ENCODE data around the gene MCM3AP. TPM values are rescaled to one million over a fixed set of nuclear protein-coding genes. Genes with fewer than 3 reads are reported as not detected.

Gene MCM3AP
- total RNA-seq, 1 donor from 2014 or later: 81.7 TPM

DNA sequence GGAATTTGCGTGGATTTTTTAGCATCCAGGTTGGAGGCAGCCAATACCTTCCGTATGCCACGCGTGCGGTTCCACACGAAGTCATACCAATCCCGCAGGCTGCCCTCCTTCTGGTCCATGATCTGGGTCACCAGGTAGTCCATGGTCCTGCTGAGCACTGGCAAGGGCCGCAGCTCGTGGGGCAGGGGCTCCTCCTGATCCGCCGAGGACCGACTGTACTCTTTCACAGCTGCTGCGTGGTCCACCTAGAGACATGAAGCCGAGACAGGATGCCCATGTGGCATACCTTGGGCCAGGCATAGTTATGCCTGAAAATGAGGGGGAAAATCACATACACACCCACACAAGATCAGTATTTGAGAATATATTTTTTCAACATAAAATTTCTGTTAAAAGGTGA lies 12.1 kb downstream of the MCM3AP start:
- no peak for DNase-seq (ENCODE audit: low read depth)

- peak; percentile 97 for DNase-seq (ENCODE audit: low read depth)
These were observed 15.9 kb downstream of the MCM3AP start for GRCh38 chr21:46269466-46269865.

- no peak for DNase-seq (ENCODE audit: low read depth)
These were observed 17.0 kb downstream of the MCM3AP start for GRCh38 chr21:46268371-46268770.

- DNase-seq (ENCODE audit: low read depth): no peak
These were observed 18.5 kb downstream of the MCM3AP start for GRCh38 chr21:46266946-46267345.

GRCh38 chr21:46265736-46266525 lies 19.5 kb downstream of the MCM3AP start:
- DNase-seq (ENCODE audit: low read depth): no peak

DNA sequence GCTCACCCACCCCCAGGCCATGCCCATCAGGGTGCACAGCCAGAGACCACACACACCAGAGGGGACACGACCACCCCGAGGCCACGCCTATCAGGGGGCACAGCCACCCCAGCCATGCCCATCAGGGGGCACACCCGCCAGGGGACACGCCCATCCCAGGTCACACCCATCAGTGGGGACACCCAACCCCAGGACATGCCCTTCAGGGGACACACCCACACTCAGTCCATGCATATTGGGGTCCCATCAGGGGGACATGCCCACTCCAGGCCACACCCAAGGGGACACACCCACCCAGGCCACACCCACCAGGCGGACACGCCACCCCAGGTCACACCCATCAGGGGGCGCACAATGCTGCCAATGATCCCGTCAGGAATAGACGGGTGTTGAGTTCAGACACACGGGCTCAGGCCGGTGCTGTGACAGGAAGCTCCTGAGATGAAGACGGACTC lies 20.7 kb downstream of the MCM3AP start:
- DNase-seq (ENCODE audit: low read depth): no peak

DNA sequence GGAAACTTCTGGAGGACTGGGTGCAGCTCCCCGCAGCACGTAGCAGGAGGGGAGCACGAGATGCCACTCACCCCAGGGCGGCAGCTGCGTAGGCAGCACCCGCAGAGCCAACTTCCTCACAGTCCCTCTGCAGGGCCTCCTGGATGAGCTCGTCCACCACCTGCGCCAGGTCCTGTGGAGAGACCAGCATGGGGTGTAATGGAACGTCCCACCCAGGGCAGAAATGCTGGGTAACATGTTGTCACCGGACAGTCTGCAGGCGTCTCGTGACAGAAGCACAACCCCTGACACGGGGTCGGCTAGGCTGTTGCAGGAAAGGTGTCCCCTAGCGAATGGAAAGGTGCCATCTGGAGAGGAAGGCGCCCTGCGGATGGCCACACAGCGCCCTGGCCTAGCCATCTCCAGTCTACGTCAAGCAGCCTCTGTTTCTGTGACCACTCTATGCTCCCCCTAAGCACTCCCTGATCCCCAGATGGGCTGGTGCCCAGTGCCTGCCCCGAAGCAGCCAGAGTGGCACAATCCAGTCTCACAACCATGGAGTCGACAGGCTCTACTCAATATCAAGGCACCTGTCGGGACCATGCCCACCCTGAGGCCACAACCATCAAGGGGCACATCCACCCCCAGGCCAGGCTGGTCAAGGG lies 21.2 kb downstream of the MCM3AP start:
- DNase-seq (ENCODE audit: low read depth): no peak

GRCh38 chr21:46256501-46256994 lies 28.9 kb downstream of the MCM3AP start:
- no peak for DNase-seq (ENCODE audit: low read depth)

GRCh38 chr21:46255758-46256337 lies 29.6 kb downstream of the MCM3AP start:
- DNase-seq (ENCODE audit: low read depth): no peak

GRCh38 chr21:46255166-46255565 lies 30.2 kb downstream of the MCM3AP start:
- DNase-seq (ENCODE audit: low read depth): no peak

DNA sequence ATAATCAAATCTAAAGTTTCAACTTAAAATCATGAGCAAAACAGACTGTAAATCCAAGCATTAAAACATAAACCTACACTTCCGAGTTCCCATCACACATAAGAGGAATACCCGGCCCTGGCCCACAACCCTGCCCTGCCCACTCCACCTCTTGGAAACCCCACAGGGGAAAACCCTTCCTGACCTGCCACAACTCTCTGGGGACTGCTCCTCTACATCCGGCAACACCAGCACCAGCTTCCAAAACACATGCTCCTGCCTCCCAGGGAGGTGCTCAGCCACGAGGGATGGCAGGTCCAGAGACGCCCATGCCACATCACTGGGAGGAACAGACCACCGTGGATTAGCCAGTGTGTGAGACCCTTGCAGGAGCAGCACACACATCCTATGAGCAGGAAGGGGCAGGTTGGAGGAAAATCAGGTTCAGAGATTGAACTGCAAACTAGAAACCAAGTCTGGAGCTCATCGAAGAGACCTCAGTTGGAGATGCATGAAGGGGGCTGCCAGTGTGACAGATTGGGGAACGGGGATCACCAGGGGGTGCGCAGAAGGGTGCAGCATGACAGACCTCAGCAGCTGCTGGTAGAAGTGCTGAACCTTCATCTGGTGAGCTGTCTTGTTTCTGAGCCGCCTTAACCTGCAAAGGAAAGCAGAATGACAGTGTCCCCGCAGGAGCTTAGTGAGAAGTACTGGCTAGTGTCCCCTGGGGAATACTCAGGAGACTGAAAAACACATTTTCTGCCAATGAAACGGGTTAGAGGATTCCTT lies 31.0 kb downstream of the MCM3AP start:
- no peak for DNase-seq (ENCODE audit: low read depth)

- no peak for DNase-seq (ENCODE audit: low read depth)
These were observed 31.7 kb downstream of the MCM3AP start for GRCh38 chr21:46253610-46254124.

- DNase-seq (ENCODE audit: low read depth): no peak
These were observed 32.6 kb downstream of the MCM3AP start for GRCh38 chr21:46252840-46253239.

- DNase-seq (ENCODE audit: low read depth): no peak
These were observed 35.2 kb downstream of the MCM3AP start for GRCh38 chr21:46250146-46250725.

GRCh38 chr21:46248827-46249226 lies 36.6 kb downstream of the MCM3AP start:
- DNase-seq (ENCODE audit: low read depth): no peak

DNA sequence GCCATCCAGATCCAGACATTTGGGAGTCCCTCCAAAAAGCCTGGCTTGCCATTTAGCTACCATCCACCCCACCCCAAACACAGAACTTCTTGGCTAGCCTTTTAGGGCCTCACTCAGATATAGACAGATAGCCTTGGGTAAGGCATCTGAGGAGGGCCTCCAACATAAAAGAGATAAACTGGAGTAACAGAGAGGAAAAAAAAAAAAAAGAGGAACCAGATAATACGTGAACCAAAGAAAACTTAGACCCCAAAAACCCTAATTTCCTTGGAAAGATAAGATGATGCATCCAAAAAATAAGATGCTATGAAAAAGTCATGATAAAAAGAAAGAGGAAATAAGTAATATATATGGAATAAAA lies 37.0 kb downstream of the MCM3AP start:
- no peak for DNase-seq (ENCODE audit: low read depth)

DNA sequence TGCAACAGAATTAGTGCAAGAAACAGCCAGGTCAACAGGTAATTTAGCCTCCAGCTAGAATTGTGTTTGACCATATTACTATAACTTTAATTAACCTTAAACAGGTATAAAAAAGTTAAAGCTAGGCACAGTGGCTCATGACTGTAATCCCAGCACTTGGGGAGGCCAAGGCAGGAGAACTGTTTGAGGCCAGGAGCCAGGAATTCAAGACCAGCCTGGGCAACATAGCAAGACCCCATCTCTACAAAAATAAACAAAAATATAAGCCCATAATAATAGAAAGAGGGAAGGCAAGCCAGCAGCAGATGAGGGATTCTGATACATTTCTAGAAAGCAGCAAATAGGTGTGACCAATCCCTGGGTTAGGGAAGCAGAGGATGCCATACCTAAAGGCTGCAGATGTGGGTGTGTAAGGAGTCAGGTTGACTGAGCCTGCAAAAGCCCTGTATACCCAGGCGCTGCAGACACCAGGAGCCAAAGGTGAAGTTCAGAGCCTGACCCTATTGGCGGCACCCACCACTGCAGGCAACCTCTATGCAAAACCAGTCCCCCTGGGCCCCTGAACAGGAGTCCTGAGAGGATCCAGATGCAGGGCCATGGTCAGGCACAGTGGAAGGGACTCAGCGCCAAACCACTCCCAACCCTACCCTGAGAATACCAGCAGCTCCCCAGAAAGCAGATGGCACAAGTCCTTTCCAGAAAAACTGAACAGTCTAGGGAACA lies 37.6 kb downstream of the MCM3AP start:
- no peak for DNase-seq (ENCODE audit: low read depth)

DNA sequence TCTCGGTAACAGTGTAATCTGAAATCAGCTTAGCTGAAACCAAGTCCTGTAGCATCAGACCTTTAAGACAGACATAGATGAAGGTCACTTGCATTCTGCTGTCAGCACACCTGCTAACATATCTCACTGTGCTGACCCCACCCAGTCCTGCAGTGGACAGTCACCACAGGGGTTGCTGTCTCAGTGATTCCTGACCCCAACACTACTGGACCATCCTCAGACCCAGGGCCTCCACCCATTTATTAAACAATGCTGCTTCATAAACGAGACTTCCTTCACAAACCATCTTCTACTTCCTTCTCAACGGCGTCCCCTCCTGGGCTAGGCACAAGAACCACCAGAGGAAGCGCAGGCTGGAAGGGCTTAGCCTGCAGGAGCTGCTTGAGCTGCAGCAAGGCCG lies 39.1 kb downstream of the MCM3AP start:
- DNase-seq (ENCODE audit: low read depth): no peak

GRCh38 chr21:46245213-46245915 lies 40.0 kb downstream of the MCM3AP start:
- DNase-seq (ENCODE audit: low read depth): no peak

DNA sequence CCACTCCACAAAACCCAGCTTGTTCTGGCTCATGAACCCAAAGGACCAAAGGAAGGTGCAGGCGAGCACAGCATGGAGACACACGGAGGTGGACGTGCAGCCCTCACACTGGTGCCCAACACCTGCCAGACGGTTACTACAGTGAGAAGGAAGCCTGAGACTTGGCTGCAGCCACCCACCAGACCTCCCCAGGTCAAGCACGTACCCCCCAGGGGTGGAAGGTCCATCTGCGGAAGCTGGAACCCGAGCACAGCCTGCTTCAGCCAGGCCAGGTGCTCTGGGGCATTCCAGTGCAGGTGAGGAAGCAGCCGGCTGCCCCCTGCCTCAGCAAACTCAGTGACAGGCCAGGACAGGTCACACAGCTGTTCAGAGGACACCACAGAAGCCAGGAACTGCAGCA lies 40.8 kb downstream of the MCM3AP start:
- DNase-seq (ENCODE audit: low read depth): no peak

Data from renal cortical epithelial cell (primary cell).